Fibroblast of skin of scalp (primary cell): ENCODE results near the gene MEGF8.
"Not testable (repeated sequence)": the region's sequence is repeated elsewhere in the genome, so short reads cannot be mapped to it uniquely, and the experiment has no call there.

Experiments
- DNase-seq: peaks from one replicate; pipeline ENCODE4 v3.0.0-alpha.2; 2013

MEGF8 gene

GRCh38 chr19:42333975-42334696 lies 8.7 kb downstream of the MEGF8 start:
- no peak for DNase-seq

GRCh38 chr19:42334697-42335373 lies 9.4 kb downstream of the MEGF8 start:
- DNase-seq = no peak

GRCh38 chr19:42335374-42335936 lies 10.0 kb downstream of the MEGF8 start:
- DNase-seq = no peak

GRCh38 chr19:42335971-42336370 lies 10.5 kb downstream of the MEGF8 start:
- DNase-seq = no peak

GRCh38 chr19:42339126-42339860 lies 13.9 kb downstream of the MEGF8 start:
- not testable (repeated sequence) for DNase-seq

GRCh38 chr19:42339922-42340321 lies 14.5 kb downstream of the MEGF8 start:
- not testable (repeated sequence) for DNase-seq

GRCh38 chr19:42343344-42344110 lies 18.1 kb downstream of the MEGF8 start:
- no peak for DNase-seq

GRCh38 chr19:42344336-42344893 lies 19.0 kb downstream of the MEGF8 start:
- DNase-seq = no peak

GRCh38 chr19:42345191-42345812 lies 19.9 kb downstream of the MEGF8 start:
- peak; percentile 35 for DNase-seq

- no peak for DNase-seq
Observed at GRCh38 chr19:42348211-42348610, 22.8 kb downstream of the MEGF8 start.

GRCh38 chr19:42349378-42350107 lies 24.1 kb downstream of the MEGF8 start:
- no peak for DNase-seq

- DNase-seq = no peak
Observed at GRCh38 chr19:42350417-42350816, 25.0 kb downstream of the MEGF8 start.

GRCh38 chr19:42351079-42351735 lies 25.8 kb downstream of the MEGF8 start:
- no peak for DNase-seq

- no peak for DNase-seq
Observed at GRCh38 chr19:42352301-42353259, 27.1 kb downstream of the MEGF8 start.

- DNase-seq = no peak
Observed at GRCh38 chr19:42353341-42354015, 28.0 kb downstream of the MEGF8 start.

GRCh38 chr19:42355896-42356295 lies 30.5 kb downstream of the MEGF8 start:
- no peak for DNase-seq

- no peak for DNase-seq
Observed at GRCh38 chr19:42356686-42357085, 31.3 kb downstream of the MEGF8 start.

GRCh38 chr19:42357290-42357689 lies 31.9 kb downstream of the MEGF8 start:
- DNase-seq = no peak
